GM19023 (cell line): ENCODE results near the gene USP12.

Experiments
- ATAC-seq: cut with Tn5 transposase; IDR thresholded peaks from one replicate; pipeline ENCODE4 v1.9.1; 2021; ENCODE audit warnings: mild to moderate bottlenecking, moderate library complexity; ENCODE audit not compliant: unreplicated experiment

The USP12 gene

GRCh38 chr13:27186295-27186694, 14.7 kb upstream of the USP12 start:
- no peak for ATAC-seq

- ATAC-seq = no peak
These were observed 12.0 kb upstream of the USP12 start for GRCh38 chr13:27183561-27184147.

- no peak for ATAC-seq
These were observed 11.4 kb upstream of the USP12 start for GRCh38 chr13:27182844-27183497.

- ATAC-seq = no peak
These were observed 10.4 kb upstream of the USP12 start for GRCh38 chr13:27182054-27182453.

GRCh38 chr13:27177852-27178251, 6.2 kb upstream of the USP12 start:
- no peak for ATAC-seq

GRCh38 chr13:27176470-27177410, 5.1 kb upstream of the USP12 start:
- ATAC-seq = no peak

- no peak for ATAC-seq
These were observed 3.3 kb upstream of the USP12 start for GRCh38 chr13:27174766-27175455.

DNA sequence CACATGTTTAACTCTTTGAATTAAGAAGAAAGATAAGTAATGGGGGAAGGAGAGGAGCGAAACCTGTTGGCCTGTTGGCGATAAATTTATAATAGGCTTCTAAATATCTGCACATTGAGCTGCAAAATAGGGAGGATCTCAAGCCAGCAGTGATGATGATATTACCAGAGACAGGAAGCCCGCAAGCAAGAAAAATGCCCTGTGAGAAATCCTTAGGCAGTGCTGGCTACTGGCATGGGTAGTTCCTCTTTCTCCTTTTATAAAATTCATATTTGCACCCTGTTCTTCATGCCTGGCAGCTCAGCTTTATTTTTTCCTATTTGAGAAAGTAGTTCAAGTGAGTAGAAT, 858 bp upstream of the USP12 start:
- no peak for ATAC-seq

DNA sequence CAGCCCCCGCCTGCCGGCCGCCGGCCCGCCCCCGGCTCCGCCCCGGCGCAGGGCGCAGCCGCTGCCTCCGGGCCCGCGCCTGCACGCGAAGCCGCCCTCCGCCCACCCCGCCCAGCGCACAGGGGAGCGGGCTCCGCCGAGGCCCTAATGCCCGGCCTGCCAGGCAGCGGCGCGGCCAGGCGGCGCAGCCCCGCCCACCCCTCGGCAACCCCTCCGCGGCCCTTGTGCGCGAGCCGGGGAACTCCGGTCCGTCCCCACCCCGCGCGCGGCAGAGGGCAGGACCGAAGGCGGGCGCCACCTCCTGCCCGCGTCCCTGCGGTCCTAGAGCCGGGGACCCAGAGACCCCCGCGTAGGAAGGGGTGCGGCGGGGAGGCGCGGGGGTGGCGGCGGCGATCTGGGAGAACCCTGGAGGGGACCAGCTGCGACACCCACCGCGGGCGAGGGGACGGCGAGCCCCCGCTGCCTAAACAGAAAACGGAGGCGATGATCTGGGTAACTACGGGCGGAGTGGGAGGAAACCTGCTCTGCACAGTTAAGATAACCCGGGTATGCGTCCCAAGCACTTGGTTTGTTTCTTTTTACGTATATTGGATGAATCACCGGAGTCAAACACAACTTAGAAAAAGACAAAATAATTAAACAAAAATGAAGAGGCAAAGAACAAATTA, 350 bp upstream of the USP12 start:
- peak; percentile 81 for ATAC-seq

- peak; percentile 0 for ATAC-seq
These were observed 931 bp downstream of the USP12 start for GRCh38 chr13:27170516-27171243.

DNA sequence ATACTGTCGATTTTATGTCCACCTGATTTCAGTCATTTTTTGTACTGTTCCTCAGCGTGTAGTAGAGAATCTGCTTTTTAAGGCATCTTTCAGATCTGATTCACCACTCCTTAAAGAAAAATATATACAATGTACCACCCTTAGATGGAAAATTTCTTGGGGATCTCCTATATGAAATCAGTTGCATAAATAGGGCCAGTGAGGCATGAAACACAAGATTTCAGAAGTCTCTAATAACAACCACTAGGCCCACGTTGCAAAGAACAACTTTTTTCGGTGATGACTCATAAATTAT, 1.4 kb downstream of the USP12 start:
- ATAC-seq = no peak

- ATAC-seq = no peak
These were observed 2.5 kb downstream of the USP12 start for GRCh38 chr13:27168906-27169657.

- no peak for ATAC-seq
These were observed 3.5 kb downstream of the USP12 start for GRCh38 chr13:27168086-27168485.

GRCh38 chr13:27166313-27166712, 5.3 kb downstream of the USP12 start:
- no peak for ATAC-seq

GRCh38 chr13:27161980-27162379, 9.6 kb downstream of the USP12 start:
- ATAC-seq = no peak

DNA sequence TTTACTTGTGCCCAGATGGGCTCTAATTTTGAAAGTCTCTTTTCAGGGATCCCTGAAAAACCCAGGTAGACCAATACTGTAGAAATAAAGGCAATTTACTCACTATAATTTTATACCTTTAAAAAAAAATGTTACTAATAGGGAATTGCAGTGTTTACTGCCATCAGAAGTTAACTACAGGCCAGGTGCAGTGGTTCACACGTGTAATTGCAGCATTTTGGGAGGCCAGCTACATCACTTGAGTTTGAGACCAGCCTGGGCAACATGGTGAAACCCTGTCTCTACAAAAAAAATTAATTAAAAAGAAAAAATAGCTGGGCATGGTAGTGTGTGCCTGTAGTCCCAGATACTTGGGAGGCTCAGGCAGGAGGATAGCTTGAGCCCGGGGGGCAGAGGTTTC, 10.2 kb downstream of the USP12 start:
- no peak for ATAC-seq

- no peak for ATAC-seq
These were observed 10.8 kb downstream of the USP12 start for GRCh38 chr13:27160657-27161295.

- ATAC-seq = no peak
These were observed 11.6 kb downstream of the USP12 start for GRCh38 chr13:27159806-27160563.
